Astrocyte (in vitro differentiated cells and primary cell): ENCODE results near the gene TIAM2.

Experiments used
- CTCF ChIP-seq: IDR thresholded peaks from 2 replicates; pipeline ENCODE4 v1.5.1; 2011; ENCODE audit warnings: low read depth, mild to moderate bottlenecking, inconsistent platforms, low read length, moderate library complexity; ENCODE audit not compliant: insufficient read depth
- EZH2 ChIP-seq: IDR thresholded peaks from 2 replicates; pipeline ENCODE4 v1.6.1; 2012; ENCODE audit warnings: mild to moderate bottlenecking, low read length, inconsistent platforms; ENCODE audit not compliant: insufficient read depth

GRCh38 chr6:155227046-155227445 lies 231.9 kb downstream of the TIAM2 start:
- TF ChIP-seq CTCF (no peak), EZH2 (no peak)
